Measurements from ENCODE around the gene CFAP251.
"Not testable (repeated sequence)": the region's sequence is repeated elsewhere in the genome, so short reads cannot be mapped to it uniquely, and the experiment has no call there.

CFAP251 gene

GRCh38 chr12:121980892-121981272, 62.5 kb downstream of the CFAP251 start:
- no peak for DNase-seq

GRCh38 chr12:121981456-121981855, 63.1 kb downstream of the CFAP251 start:
- no peak for DNase-seq

GRCh38 chr12:121982950-121983349, 64.6 kb downstream of the CFAP251 start:
- DNase-seq: no peak

- no peak for DNase-seq
Observed at GRCh38 chr12:121983536-121984210, 65.3 kb downstream of the CFAP251 start.

- DNase-seq: no peak
Observed at GRCh38 chr12:121986489-121987245, 68.3 kb downstream of the CFAP251 start.

- not testable (repeated sequence) for DNase-seq
Observed at GRCh38 chr12:121988519-121988918, 70.1 kb downstream of the CFAP251 start.

GRCh38 chr12:121989276-121990113, 71.1 kb downstream of the CFAP251 start:
- no peak for DNase-seq

GRCh38 chr12:121990114-121990647, 71.8 kb downstream of the CFAP251 start:
- DNase-seq: no peak

- DNase-seq: no peak
Observed at GRCh38 chr12:121990692-121991603, 72.6 kb downstream of the CFAP251 start.

- no peak for DNase-seq
Observed at GRCh38 chr12:121992059-121992879, 73.9 kb downstream of the CFAP251 start.

- no peak for DNase-seq
Observed at GRCh38 chr12:121996050-121996944, 77.9 kb downstream of the CFAP251 start.

GRCh38 chr12:121996945-121997612, 78.7 kb downstream of the CFAP251 start:
- DNase-seq: no peak

GRCh38 chr12:122001466-122002209, 83.2 kb downstream of the CFAP251 start:
- DNase-seq: no peak

- DNase-seq: no peak
Observed at GRCh38 chr12:122003651-122004611, 85.5 kb downstream of the CFAP251 start.

- no peak for DNase-seq
Observed at GRCh38 chr12:122004633-122005071, 86.3 kb downstream of the CFAP251 start.

GRCh38 chr12:122005252-122005776, 86.9 kb downstream of the CFAP251 start:
- no peak for DNase-seq
